NK-92 (cell line): Measurements from ENCODE around the gene SUPV3L1.
"Not testable (repeated sequence)": the region's sequence is repeated elsewhere in the genome, so short reads cannot be mapped to it uniquely, and the experiment has no call there.

ENCODE experiments used
- DNase-seq: peaks from one replicate; lab custom pipeline; 2025; ENCODE audit not compliant: unreplicated experiment; lab: John Stamatoyannopoulos, UW

SUPV3L1 gene

DNA sequence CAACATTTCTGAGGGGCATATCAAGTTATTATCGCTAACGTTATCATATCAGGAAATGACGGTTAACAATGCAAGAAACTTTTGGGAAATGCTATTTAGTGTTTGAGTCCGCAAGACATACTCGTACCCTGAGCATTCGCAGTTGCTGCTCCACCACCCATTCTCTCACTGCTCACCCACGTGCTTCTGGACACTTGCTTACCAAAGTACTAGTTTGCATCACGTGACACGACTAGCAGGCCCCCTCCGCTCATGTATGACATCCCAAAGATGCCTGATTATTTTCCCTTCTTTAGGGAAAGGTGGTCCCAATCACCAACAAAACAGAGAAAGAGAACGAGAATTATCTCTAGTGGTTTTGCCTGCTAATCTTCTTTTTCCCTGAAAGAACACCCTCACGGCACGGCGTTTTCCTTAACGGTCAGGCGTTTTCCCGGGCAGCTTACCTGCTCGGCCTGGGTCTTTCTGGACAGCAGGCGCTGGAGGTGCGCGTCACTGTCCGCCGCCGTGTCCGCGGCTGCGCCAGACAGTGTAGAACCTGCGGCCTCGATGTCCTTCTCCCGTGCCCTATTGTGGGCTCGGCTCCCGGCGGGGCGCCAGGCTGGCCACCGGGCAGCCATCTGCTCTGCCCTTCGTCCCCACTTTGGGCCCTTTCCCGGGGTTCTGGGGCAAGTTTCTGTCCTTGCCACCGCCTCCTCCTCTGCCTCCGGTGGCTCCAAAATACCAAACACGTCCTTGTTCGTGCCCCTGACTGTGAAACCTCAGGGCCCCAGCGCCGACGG is at the start of gene SUPV3L1:
SUPV3L1 (plus strand) TSS at position 492 of the 782 bp plus-strand sequence; CDS start at position 550, 58 bp downstream.
- DNase-seq = no peak

DNA sequence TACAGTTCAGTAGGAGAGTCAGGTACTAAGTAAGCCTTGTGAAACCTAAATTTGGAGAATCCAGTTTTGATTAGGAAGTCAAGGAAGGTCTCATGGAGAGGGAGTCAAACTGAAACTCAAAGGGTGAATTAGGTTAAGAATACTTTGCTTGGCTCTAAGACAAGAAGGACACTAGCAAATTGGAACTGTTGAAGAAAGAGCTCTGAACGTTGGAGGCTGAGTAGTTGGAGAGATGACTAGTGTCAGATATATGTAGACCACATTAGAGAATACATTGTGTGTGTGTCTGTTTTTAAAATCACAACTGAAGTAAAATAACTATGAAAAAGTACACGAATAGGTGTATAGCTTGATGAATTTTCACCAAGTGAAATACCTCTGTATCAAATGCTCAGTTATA is 49.8 kb upstream of the SUPV3L1 start:
- DNase-seq = no peak

DNA sequence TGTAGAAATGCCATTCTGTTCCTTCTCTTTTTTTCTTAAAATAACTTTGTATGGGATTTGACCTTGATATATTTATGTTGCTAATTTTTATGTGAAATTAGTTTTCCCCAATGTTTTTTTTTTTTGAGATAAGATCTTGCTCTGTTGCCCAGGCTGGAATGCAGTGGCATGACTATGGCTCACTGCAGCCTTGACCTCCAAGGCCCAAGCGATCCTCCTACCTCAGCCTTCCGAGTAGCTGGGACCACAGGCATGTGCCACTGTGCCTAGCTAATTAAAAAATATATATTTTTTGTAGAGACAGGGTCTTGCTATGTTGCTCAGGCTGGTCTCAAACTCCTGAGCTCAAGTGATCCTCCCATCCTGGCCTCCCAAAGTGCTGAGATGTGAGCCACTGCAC is 40.1 kb upstream of the SUPV3L1 start:
- DNase-seq = no peak

DNA sequence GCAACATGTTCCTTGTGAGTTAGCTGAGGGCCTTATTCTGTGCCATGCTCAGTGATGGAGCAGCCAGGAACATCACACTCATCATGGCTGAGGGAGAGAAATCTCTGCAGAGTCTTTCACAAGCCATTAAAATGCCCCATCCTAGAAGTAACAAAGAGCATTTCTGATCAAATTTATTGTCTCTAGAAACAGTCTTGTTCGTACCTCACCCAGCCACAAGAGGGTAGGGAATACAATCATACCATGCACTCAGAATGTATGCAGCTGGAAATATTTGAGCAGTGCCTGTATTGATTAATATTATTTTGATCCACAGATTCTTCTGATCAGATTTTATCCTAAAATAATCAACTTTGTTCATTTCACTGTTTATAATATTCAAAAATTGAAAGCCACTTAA is 38.7 kb upstream of the SUPV3L1 start:
- no peak for DNase-seq

DNA sequence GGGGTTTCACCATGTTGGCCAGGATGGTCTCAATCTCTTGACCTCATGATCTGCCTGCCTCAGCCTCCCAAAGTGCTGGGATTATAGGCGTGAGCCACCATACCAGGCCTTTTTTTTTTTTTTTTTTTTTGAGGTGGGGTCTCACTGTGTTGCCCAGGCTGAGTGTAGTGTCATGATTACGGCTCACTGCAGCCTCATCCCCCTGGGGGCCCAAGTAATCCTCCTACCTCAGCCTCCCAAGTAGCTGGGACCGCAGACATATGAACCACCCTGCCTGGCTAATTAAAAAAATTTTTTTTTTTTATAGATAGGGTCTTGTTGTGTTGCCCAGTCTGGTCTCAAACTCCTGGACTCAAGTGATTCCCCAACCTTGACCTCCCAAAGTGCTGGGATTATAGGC is 38.0 kb upstream of the SUPV3L1 start:
- DNase-seq = not testable (repeated sequence)

DNA sequence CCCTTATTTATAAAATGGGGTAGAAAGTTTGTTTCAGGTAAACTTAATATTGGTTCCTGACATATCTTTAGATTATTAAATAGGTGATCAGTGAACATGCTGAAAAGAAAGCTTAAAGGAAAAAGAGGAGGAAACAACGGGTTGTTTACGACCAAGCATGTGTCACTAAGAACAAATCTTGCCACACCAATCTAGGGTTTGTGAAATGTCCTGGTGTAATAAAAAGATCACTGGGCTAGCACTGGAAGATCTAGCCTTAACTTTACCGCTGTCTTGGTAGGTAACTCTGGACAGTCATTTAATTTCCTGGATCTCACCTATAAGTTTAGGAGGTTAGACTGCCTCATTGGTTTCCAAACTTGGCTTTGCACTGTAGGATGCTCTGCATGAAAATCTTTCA is 37.1 kb upstream of the SUPV3L1 start:
- no peak for DNase-seq

DNA sequence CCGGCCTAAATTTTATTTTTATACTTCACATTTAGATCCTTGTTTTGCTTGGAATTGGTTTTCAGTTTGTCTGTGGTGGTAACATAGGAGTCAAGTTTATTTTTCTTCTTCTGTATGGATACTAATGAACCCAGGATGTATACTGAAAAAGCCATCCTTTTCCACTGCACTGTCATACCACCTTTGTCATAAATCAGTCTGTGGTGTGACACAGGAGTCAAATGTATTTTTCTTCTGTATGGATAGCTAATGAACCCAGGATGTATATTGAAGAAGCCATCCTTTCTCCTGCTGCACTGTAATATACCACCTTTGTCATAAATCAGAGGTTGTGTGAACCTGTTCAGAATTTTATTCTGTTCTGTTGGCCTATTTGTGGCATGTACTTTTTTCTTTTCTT is 34.7 kb upstream of the SUPV3L1 start:
- no peak for DNase-seq

DNA sequence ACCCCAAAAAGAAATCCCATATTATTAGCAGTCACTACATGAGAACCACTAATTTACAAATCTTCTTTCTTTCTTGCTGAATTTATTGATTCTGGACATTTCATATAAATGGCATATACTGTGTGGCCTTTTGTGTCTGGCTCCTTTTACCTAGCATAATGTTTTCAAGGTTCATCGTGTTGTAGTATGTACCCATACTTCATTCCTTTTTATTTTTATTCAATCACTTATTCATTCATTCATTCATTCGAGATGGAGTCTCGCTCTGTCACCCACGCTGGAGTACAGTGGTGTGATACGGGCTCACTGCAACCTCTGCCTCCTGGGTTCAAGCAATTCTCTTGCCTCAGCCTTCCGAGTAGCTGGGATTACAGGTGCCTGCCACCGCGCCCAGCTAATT is 34.2 kb upstream of the SUPV3L1 start:
- no peak for DNase-seq

DNA sequence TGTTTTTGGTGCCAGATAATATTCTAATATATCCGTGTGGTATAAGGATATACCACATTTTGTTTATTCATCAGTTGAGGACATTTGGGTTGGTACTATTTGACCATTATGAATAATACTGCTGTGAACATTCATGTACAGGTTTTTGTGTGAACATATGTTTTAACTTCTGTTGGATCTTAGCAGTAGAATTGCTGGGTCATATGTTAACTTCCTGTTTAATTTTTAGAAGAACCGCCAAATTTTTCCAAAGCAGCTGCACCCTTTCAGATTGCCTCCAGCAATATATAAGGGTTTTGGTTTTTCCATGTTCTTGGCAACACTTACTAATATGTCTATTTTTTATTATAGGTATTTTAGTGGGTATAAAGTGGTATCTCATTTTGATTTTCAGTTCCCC is 33.3 kb upstream of the SUPV3L1 start:
- DNase-seq = no peak

DNA sequence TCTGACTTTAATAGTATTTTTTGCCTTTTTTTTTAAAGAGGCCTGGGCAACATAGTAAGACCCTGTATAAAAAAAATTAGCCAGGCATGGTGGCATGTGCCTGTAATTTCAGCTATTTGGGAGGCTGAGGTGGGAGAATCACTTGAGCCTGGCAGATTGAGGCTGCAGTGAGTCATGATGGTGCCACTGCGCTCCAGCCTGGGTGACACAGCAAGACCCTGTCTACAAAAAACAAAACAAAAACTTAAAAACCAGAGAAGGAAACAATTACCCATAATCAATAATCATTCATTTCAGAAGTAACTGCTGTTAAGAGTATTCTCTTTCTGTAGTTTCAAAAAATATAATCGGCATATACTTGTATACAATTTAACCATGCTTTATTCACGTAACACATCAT is 28.1 kb upstream of the SUPV3L1 start:
- no peak for DNase-seq

DNA sequence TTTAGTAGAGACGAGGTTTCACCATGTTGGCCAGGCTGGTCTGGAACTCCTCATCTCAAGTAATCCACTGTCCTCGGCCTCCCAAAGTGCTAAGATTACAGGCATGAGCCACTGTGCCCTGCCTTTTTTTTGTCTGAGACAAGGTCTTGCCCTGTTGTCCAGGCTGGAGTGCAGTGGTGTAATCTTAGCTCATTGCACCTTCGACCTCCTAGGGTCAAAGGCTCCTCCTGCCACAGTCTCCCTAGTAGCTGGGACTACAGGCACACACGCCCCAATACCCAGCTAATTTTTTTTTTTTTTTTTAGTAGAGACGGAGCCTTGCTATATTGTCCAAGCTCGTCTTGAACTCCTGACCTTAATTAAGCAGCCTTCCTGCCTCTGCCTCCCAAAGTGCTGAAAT is 26.8 kb upstream of the SUPV3L1 start:
- no peak for DNase-seq

DNA sequence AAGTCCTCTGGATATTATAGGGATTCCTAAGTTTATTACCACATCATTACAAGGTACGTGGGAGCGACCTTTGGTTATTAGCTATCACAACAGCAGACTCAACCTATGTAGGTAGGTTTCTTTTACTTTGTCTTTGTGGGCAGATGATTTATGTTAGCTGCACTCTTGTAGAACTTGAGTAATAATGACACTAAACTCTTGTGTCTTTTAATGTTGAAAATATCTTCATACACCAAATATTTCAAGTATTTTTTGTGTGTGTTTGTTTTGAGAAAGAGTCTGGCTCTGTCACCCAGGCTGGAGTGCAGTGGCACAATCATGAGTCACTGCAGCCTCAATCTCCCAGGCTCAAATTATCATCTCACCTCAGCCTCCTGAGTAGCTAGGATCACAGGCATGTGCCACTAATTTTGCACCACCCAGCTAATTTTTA is 19.2 kb upstream of the SUPV3L1 start:
- DNase-seq = no peak

DNA sequence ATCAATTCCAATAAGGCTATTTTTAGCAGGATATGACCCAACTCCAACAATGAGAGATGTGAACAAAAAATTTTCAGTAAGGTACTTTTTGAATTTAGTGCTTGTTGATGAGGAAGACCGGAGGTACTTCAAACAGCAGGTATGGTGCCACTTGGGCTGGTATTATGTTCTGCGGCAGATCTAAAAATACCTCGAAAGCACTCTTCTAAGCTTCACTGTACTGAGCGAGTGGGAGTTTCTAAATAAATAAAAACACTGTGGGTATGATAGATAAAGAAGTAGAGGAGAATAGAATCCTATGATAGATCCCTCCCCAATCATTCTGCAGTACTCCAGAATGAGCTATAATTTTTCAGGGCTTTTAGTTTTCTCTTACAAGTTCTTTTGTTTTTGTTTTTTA is 11.5 kb upstream of the SUPV3L1 start:
- no peak for DNase-seq

DNA sequence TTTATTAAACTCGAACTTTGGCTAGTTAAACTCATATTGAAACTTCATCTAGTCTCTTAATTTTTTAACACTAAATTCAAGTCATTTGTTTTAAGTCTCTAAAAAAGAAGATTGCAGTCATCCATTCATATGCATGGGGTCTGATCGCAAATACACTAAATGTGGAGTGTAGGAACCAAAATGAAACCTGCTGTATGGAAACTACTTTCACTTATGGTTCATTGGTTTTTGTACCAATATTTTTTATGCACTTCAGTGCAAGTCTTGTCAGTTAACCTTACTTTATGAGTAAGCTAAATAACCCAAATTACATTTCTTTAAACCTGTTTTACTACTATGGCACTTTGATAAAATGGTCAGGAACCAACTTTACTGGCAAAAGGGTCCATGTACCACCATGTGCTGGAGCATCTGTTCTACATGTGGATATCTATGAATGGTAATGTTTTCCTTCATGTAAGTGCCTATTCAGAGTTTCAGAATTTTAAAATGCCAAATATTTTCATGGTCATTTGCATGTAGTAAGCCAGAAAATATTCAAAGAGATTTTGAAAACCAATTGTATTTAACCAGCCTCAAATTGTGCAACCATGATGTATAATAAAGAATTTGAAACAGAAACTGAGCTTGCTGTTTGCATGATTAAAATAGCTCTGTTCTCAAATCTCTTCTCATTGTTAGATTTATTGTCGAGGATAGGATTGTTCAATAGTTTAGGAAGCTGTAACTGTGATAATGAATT is 7.6 kb upstream of the SUPV3L1 start:
- DNase-seq = no peak

DNA sequence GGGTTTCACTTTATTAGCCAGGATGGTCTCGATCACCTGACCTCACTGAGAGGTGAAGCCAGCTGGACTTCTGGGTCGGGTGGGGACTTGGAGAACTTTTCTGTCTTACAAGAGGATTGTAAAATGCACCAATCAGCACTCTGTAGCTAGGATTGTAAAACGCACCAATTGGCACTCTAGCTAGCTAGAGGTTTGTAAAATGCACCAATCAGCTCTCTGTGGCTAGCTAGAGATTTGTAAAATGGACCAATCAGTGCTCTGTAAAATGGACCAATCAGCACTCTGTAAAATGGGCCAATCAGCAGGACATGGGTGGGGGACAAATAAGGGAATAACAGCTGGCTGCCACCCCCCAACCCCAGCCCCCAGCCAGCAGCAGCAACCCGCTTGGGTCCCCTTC is 4.7 kb upstream of the SUPV3L1 start:
- DNase-seq = not testable (repeated sequence)

DNA sequence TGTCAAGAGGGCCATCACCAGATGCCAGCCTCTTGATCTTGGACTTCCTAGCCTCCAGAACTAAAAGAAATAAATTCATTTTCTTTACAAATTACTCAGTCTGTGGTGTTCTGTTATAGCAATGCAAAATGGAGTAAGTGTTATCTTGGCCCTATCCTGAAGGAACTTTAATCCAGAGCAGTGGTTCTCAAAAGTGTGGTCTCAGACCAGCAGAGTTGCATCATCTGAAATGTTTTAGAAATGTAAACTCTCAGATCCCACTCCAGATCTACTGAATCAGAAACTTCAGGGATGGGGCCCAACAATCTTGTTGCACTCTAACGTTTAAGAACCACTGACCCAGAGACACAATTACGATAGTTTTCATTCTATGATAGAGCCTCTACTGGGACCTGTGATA is 3.2 kb upstream of the SUPV3L1 start:
- no peak for DNase-seq

DNA sequence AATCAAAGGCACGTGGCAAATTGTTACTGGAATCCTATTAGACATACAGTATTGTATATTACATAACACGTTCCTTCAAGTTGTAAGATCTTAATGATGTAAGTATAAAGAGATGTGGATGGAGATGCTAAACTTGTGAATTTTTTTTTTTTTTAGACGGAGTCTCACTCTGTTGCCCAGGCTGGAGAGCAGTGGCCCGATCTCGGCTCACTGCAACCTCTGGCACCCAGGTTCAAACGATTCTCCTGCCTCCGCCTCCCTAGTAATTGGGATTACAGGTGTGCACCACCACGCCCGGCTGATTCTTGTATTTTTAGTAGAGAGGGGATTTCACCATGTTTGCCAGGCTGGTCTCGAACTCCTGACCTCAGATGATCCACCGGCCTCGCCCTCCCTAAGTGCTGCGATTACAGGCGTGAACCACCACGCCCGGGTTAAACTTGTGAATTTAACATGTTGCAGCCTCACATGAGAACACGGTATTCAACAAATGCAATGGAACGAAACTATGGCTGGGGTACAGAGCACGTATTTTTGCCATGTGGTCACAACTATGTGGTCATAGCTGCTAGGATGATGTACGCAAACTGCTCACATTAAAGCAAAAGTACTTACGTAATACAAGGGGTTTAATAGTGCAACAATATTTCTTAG is 818 bp upstream of the SUPV3L1 start:
- no peak for DNase-seq

DNA sequence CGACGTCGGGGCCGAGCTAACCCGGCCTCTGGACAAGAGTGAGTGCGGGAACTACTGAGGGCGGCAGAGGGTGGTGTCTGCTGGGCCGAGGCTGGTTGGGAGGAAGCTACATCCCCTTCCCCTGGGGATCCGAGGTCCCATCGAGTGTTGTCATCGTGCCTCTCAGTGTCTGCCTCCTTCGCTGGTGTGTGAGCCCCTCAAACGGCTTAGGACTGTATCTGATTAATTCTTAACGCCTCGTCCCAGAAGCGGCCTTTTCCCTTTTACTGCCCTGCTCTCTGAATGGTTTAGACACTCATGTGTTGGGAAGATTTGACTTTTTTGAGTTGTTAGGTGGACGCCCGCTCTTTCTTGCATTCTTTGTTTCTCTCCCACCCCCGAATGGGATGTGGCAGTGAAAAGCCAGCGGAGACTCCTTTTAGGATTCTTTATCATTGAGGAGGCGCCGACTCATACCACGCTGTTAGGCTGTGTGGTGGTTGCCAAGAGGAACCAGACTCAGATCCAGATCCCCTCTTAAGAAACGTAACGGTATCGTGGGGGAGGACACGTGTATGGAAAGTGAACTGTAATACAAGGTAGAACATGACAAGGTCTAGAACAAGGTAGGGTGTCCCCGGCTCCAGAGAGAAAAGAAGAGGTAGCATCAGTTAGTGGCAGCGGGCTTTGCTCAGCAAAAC is 631 bp downstream of the SUPV3L1 start:
- no peak for DNase-seq

DNA sequence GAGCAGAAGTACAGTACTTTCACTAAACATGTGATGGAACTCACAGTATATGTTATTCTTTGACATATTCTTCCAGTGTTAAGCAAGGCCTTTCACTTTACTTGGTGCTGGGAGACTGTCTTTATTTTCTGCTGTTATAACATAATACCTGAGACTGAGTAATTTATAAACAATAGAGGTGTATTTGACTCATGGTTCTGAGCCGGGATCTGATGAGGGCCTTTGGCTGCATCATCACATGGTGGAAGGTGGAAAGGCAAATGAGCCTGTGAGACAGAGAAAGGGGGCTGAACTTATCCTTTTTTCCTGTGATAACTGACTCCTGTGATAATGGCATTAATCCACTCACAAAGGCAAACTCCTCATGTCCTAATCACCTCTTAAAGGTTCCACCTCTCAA is 1.4 kb downstream of the SUPV3L1 start:
- DNase-seq = no peak

DNA sequence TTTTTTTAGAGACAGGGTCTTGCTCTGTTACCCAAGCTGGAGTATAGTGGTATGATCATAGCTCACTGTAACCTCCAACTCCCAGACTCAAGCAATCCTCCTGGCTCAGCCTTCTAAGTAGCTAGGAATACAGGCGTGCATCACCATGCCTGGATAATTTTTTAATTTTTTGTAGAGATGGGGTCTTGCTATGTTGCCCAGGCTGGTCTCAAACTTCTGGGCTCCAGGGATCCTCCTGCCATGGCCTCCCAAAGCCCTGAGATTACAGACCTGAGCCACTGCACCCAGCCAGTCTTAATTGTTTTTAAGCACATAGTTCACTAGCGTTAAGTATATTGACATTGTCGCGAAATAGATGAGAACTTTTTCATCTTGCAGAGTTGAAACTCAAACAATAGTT is 2.0 kb downstream of the SUPV3L1 start:
- DNase-seq = no peak

DNA sequence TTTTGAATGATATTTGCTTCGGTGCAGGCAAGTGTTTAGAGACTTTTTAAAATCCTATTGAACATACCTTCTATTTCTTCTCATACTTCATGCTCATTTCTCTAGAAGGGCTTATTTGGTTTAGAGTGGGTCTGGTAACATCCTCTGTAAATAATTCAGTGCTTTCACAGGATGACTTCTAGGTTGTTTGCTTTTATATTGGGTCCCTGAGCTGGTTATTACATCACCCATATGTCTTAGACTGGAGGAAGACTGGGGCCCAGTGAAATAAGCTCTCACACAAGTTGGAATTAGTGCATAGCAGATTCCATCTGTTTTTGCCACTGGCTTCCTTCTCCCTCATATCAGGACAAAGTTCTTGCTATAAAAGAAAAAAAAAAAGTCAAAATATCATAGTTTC is 6.5 kb downstream of the SUPV3L1 start:
- DNase-seq = no peak
